ENCODE measurements around the gene WNT6.

DNA sequence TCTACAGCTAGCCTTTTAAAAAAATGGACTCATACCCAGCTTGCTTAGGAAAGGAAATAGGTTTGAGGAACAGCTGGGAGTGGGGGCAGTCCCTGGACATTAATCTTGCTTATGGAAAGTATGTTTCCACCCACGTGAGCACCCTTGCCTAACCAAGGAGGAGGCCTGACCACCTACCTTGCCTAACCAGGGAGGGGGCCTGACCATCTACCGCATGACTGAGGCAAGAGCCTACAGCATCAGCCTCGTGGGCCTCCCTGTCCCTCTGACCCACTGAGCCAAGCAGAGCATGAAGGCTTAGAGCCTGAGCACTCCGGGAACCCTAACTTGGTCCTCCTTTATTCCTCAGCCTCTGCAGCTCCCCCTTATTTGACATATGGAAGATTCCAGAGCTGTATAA is 48.2 kb upstream of the WNT6 start:
- TF ChIP-seq EZH2 (IDR thresholded peaks at IDR 0.05; ENCODE audit: insufficient read depth, poor library complexity, severe bottlenecking) = no peak
- no peak for TF ChIP-seq EZH2phosphoT487 (IDR thresholded peaks at IDR 0.05; ENCODE audit: insufficient read depth, low read depth)
